Medulla oblongata (tissue), 1 donor: ENCODE measurements around the gene ASB12.

Experiments used
- DNase-seq: peaks from one replicate; pipeline ENCODE4 v3.0.0-alpha.2; 2015; ENCODE audit errors: extremely low spot score

Gene ASB12

DNA sequence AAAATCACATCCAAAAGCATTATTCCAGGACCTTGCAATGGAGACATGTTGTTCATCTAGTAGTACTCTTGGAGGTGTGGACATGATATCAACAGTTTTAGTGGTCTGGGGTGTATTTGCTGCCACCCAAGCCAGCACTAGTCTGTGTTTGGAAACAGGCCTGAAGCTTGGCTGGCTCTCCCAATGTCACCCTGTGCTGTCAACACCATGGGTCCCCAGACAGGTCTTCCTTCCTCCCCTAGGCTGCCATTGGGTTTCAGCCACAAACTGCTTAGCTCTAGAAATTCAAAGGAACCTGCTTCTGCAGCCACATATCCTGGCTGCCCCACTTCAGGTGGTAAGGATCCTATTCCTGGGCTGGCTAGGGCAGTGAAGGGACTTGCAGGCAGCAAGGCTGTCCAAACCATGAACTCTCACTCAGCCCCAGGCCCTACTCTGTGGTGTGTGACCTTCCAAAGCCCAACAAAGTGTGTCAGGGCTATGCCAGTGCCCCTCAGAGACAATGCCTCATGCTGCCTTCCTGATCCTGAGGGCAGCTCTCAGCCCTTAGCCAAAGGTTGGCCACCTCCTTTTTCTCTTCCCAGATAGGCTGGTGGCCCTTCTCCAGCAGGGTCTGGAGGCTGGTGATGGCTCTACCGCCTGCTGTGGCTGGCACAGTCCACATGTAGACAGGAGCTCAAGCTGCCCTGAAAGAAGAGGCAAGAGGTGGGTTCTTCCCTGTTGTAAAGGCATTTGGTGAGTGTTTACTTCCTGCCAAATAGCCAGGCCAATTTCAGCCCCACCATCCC, 43.2 kb downstream of the ASB12 start:
- DNase-seq = no peak

GRCh38 chrX:64184396-64184795, 46.0 kb downstream of the ASB12 start:
- no peak for DNase-seq

- DNase-seq = no peak
Measured at GRCh38 chrX:64182208-64182607, 48.2 kb downstream of the ASB12 start.

DNA sequence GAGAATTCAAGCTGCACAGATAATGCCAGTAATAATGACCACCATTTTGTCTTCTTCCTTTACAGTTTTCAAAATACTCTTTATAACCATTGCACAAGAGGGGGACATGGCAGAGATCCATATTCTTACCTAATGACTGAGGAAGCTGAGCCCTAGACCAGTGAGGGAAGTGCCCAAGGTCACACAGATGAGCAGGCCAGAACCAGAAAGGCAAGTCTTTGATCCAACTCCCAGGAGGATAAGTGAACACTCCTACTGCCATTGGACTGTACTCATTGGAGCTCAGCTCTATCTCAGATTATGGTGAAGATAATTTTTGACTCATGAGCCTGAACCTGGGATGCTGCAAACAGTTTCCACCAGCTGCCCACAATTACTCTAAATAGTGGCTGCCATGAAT, 53.5 kb downstream of the ASB12 start:
- no peak for DNase-seq
